Stimulated activated CD4-positive, alpha-beta T cell treated with anti-CD3 and anti-CD28 coated beads, Interleukin-4, amount 100 ng/mL, for 4 hours (primary cell): Measurements from ENCODE around the gene ISCA2.

Source experiments
- DNase-seq, 2 experiments: peaks; one replicate each; pipeline ENCODE4 v3.0.0-alpha.2; 2020

The ISCA2 gene

GRCh38 chr14:74508844-74509428 is 15.4 kb downstream of the ISCA2 start:
- DNase-seq = no peak

- DNase-seq = no peak
These were observed 16.1 kb downstream of the ISCA2 start for GRCh38 chr14:74509587-74510222.

DNA sequence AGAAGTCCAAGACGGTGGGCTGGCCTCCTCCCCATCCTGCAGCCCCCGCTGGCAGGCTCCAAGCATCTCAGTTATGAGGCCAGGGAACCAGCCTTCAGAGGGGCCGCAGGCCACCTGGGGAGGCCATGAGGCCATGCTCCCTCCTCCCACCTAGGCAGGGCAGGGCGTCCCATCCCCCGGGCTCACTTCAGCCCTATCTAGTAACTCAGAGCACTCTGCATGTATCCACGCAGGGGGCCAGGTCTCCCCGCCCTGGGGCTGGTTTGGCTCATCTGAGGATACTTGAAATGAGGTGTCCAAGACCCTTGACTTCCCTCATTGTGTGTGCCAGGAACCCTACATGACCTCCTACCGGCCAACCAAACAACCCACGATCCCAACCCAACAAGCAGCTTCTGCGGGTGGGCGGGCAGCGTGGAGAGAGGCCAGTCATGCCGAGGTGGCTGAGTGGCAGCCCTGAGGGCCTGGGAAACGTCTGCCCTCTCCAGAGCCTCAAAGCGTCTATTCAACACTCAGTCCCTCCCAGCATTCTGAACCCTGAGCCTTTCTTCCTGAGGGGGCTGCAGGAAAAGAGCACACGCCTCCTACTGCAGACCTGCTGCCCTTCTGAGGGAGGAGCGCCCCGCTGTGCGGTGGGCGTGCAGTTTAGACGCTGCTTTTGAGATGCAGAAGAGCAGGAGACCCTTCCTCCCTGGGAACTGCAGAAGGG is 16.8 kb downstream of the ISCA2 start:
- no peak for DNase-seq

DNA sequence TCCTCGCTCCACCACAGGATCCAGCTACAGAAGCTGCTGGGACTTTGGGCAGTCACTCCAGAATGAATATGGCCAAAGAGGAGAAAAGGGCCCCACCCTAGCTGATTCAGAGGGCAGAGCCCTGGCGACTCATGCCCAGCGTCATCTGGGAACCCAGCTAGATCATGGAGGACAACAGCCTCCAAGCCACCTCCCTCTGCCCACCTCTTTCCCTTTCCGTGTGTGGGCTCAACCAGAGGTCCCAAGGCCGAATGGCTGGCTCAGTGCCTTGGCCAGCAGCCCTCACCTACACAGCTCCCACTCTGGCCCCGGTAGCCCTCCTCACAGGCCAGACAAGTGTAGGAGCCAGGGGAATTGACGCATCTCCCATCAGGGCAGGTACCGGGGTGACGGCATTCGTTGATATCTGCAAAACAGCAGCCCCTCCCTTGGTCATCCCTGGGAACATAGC is 17.4 kb downstream of the ISCA2 start:
- no peak for DNase-seq

GRCh38 chr14:74511966-74512830 is 18.6 kb downstream of the ISCA2 start:
- DNase-seq = no peak

GRCh38 chr14:74514471-74514941 is 20.9 kb downstream of the ISCA2 start:
- DNase-seq = no peak

DNA sequence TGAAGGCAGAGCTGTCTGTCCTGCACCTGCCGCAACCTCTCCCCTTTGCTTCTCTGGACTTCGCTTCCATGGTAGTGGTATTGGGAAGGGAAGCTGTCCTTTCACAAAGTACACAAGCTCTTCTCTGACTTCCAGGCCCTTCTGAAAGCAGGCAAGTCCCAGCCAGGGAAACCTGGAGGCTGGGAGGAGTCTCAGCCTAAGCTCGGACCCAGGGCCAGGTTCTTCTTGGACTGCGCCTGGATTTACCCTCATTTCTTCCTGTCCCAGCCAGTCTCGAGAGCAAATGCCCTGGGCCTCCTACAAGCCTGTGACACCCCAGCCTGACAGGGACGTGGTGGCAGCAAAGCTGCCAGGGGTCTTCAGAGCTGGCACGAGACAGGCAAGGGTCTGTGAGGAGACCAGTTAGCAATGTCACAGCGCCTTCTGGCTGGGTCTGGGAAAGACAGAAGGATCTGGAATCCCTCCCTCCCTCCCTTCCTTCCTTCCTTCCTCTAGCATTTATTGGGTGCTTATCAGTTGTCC is 22.4 kb downstream of the ISCA2 start:
- DNase-seq = no peak

DNA sequence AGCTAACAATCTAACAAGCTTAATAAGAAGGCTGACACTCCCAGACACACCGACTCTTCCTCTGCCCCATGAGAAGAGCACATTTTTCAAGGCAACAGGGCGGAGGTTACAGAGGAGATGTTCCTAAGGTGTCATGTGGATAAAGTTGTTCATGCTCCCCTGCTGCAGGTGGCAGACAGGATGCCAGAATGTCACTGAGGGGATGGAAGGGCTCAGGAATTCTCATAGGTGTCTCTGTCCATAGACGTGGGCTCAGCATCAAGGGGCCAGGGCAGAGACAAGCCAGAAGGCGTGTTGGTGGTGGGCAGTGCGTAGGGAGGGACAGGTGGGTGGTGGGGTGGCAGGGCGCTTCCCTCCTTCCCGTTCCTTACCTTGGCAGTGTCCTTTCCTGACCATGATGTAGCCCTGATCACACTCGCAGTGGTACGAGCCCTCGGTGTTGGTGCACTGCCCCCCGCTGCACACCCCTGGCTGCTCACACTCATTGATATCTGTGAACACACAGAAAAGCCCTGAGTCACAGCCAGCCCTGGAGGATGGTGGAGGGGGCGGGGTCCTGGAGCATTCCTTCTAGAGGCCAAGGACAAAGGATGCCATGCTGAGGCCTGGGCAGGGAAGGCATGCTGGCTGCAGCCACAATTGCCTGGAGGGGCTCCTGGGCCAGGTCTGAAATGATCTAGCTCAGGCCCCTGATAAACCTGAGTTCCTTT is 23.0 kb downstream of the ISCA2 start:
- DNase-seq = no peak

GRCh38 chr14:74517731-74518130 is 24.2 kb downstream of the ISCA2 start:
- no peak for DNase-seq

GRCh38 chr14:74518221-74518620 is 24.7 kb downstream of the ISCA2 start:
- DNase-seq = no peak

- DNase-seq = no peak
These were observed 25.9 kb downstream of the ISCA2 start for GRCh38 chr14:74519316-74520074.

DNA sequence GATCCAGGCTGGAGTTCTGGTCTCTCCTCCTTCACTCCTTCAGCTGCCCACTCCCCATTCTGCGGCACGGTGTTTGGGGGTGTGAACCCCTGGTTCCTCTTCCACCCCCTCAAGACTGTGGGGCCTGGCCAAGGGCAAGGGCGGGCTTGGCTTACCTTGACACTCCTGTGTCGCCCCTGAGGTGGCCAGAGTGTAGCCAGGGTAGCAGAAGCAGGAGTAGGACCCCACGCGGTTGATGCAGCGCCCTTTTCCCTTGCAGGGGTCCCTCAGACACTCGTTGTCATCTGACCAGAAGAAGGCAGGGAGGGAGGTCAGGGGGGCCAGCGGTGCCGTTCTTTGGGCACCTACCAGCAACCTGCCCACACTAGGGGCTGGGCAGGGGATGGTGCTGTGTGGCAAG is 28.2 kb downstream of the ISCA2 start:
- DNase-seq = no peak

DNA sequence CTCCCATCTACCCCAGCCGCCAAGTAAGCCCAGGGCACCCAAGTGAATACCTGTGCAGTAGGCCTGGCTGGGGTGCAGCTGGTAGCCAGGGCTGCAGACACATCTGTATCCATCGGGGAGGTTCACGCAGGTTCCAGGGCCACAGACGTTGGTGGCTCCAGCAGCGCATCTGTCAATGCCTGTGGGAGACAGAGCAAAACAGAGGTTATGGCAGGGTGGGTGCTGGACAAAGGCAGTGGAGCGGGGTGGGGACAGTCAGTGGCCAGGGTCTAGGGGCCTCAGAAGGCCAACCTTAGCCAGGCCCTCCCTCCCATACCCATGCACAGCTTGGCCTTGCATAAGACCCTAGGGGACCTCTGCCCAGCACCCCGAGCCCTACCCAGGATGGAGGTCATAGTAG is 29.2 kb downstream of the ISCA2 start:
- DNase-seq = no peak

DNA sequence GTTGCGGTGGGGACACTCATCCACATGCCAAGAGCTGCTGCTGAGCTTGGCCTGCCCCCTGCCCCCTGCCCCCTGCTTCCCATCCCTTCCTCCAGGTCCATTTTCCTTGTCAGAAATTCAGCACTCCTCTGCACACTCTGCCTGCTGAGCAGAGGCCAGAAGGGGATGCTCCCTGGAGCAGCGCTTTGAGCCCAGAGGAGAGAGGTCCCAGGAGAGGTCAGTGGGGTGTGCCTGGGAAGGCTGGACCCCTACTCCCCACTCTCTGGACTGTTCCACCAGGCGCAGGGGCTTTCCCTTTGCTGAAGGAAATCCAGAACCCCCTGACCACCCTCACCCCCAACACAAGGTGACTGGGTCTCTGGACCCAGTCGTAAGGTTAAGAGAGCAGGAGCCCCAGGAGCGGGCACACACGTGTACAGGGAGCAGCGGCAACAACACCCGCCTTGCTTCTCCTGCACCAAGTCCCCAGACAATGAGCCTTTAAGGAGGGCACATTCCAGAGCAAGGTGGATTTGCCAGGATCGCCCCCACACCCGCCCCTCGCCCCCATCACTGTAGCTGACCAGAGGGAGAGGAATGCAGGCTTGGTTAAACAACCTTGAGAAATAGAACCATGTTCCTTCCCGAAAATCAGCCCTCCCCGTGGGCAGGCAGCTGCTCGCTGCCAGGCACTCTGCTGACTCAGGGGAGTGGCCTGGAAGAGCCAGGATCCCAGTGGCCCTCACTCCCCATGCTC is 30.7 kb downstream of the ISCA2 start:
- DNase-seq = no peak

DNA sequence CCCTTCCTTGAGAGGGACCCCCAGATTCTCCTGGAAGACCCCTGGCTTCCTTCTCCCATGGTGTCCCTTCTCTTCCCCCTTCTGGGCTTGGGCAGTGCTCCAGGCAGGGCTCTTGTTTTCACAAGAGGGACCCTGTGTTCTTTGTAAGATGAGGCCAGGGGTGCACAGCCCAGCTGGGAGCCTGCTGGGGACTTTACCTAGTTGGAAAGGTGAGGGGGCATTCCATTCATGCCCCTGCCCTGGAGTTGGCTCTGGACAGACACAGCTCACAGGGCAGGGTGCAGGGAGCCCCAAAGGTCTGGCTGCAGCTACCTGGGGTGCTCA is 31.2 kb downstream of the ISCA2 start:
- no peak for DNase-seq

DNA sequence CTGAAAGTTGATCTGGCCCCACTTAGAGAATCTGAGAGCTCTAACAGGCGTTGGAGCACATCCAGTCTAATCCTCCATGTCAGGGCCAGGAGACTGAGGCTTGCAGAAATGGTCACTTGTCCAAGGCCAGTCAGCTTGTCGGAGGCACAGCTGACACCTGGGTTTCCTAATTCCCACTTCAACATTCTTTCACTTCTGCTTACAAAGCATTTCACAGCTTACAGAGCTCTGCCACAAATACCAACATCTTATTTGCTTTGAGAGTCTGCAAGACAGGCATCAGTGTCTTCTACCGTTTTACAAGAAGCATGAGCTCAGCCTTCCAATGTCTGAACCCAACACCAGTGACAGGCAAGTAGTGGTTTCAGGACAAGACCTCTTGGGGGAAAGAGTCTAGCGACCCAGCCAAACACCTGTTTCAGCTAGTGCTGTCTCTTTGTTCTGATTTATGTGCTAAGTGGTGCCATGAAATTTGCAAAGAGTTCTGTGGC is 31.8 kb downstream of the ISCA2 start:
- DNase-seq = no peak

GRCh38 chr14:74526854-74527585 is 33.5 kb downstream of the ISCA2 start:
- no peak for DNase-seq

- no peak for DNase-seq
These were observed 34.2 kb downstream of the ISCA2 start for GRCh38 chr14:74527736-74528280.

- no peak for DNase-seq
These were observed 34.8 kb downstream of the ISCA2 start for GRCh38 chr14:74528406-74528805.

DNA sequence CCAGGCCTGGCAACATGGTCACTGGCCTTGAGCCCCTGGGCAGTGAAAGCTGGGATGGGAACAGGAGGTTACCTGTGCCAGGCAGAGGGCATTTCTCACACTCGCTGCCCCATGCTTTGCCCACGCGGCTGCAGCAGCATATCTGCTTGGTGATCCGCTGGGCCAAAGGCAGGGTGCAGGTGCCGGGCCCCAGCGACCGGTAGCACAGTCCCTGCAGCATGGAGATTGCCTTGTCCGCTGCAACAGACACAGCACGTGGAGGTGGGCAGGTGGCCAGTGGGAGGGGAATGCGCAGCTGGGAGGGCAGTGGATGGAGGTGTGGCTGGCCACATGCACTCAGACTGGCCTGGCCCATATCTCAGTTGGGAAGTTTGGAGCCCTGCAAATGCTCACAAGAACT is 35.3 kb downstream of the ISCA2 start:
- DNase-seq = no peak
